ENCODE results near the gene SLC8B1. TPM values are rescaled to one million over a fixed set of nuclear protein-coding genes. Genes with fewer than 3 reads are reported as not detected.

SLC8B1 gene
- total and polyA plus RNA-seq, 8 donors, result 10.5 to 40.1 (median 12.9) TPM

GRCh38 chr12:113260636-113261300 lies 74.1 kb downstream of the SLC8B1 start:
- intact Hi-C loops (cut with DNase I), result no loop called here
- Histone ChIP-seq H3K4me1 (peaks cover 10 to 41% of the 10 kb centered on the region in 2 donors), H3K9me3 (no peaks in the 10 kb centered on the region), H3K27me3 (no peaks in the 10 kb centered on the region), H3K36me3 (peaks cover 0 to 5% of the 10 kb centered on the region in 2 donors), H3K27ac (peak overlapping the region in 1 of 2 donors; percentile 57), H3K4me3 (no peak overlapping the region)
- ATAC-seq, result no peak
- TF ChIP-seq CTCF (IDR thresholded peaks at IDR 0.05), result no peak
- DNase-seq, result peak in 1 of 4 donors; percentile 14

GRCh38 chr12:113260127-113260526 lies 74.8 kb downstream of the SLC8B1 start:
- DNase-seq (peak in 1 of 4 donors; percentile 10), ATAC-seq (no peak)
- Histone ChIP-seq H3K27me3 (no peaks in the 10 kb centered on the region), H3K4me1 (peaks cover 10 to 41% of the 10 kb centered on the region in 2 donors), H3K4me3 (no peak overlapping the region), H3K27ac (peak overlapping the region in 1 of 2 donors; percentile 57), H3K9me3 (no peaks in the 10 kb centered on the region), H3K36me3 (peaks cover 0 to 3% of the 10 kb centered on the region in 2 donors)
- no peak for TF ChIP-seq CTCF (IDR thresholded peaks at IDR 0.05)
- intact Hi-C loops (cut with DNase I), result no loop called here

GRCh38 chr12:113257564-113257963 lies 77.3 kb downstream of the SLC8B1 start:
- intact Hi-C loops (cut with DNase I), result no loop called here
- DNase-seq (no peak), ATAC-seq (no peak)
- Histone ChIP-seq H3K9me3 (peaks cover 0 to 7% of the 10 kb centered on the region in 2 donors), H3K27ac (no peak overlapping the region), H3K36me3 (peaks cover 0 to under 1% of the 10 kb centered on the region in 2 donors), H3K27me3 (no peaks in the 10 kb centered on the region), H3K4me3 (no peak overlapping the region), H3K4me1 (peaks cover 10 to 38% of the 10 kb centered on the region in 2 donors)
- no peak for TF ChIP-seq CTCF (IDR thresholded peaks at IDR 0.05)

- no peak for TF ChIP-seq CTCF (IDR thresholded peaks at IDR 0.05)
- no peak for DNase-seq
- Histone ChIP-seq H3K4me3 (no peak overlapping the region), H3K36me3 (peaks cover 0 to 10% of the 10 kb centered on the region in 2 donors), H3K27ac (no peak overlapping the region), H3K27me3 (no peaks in the 10 kb centered on the region), H3K9me3 (peaks cover 0 to 7% of the 10 kb centered on the region in 2 donors), H3K4me1 (peaks cover 3 to 5% of the 10 kb centered on the region in 2 donors)
- intact Hi-C loops (cut with DNase I), result no loop called here
- ATAC-seq, result no peak
Measured at GRCh38 chr12:113254298-113254697, 80.6 kb downstream of the SLC8B1 start.

- TF ChIP-seq CTCF (IDR thresholded peaks at IDR 0.05), result no peak
- H3K27ac ChIP-seq, result no peak overlapping the region
- no peak overlapping the region for H3K4me3 ChIP-seq
- ATAC-seq (peak; percentile 23), DNase-seq (no peak)
- peaks cover 0 to 7% of the 10 kb centered on the region in 2 donors for H3K9me3 ChIP-seq
- H3K36me3 ChIP-seq, result peaks cover 0 to 13% of the 10 kb centered on the region in 2 donors
- intact Hi-C loops (cut with DNase I), result no loop called here
- no peaks in the 10 kb centered on the region for H3K27me3 ChIP-seq
- H3K4me1 ChIP-seq, result no peaks in the 10 kb centered on the region
Measured at GRCh38 chr12:113253532-113254285, 81.2 kb downstream of the SLC8B1 start.

Measured in left lung (tissue), 10 donors.